CD4-positive, alpha-beta T cell treated with Interleukin-1 beta for 1 hour (primary cell): Measurements from ENCODE around the gene CARD11.
"Not testable (repeated sequence)": the region's sequence is repeated elsewhere in the genome, so short reads cannot be mapped to it uniquely, and the experiment has no call there.

Source experiments
- DNase-seq, 2 donors: peaks; one replicate each; pipeline ENCODE4 v3.0.0-alpha.2; 2020 to 2022

CARD11 gene

GRCh38 chr7:3063016-3063753 is 19.5 kb upstream of the CARD11 start:
- DNase-seq, result peak; percentile 51 to 68

GRCh38 chr7:3057066-3057420 is 13.4 kb upstream of the CARD11 start:
- no peak for DNase-seq

GRCh38 chr7:3056234-3057065 is 12.8 kb upstream of the CARD11 start:
- no peak for DNase-seq

GRCh38 chr7:3055626-3056025 is 12.0 kb upstream of the CARD11 start:
- DNase-seq, result no peak

- peak; percentile 60 to 62 for DNase-seq
Observed at GRCh38 chr7:3042861-3043489, 692 bp downstream of the CARD11 start.

- DNase-seq, result no peak
Observed at GRCh38 chr7:3041986-3042675, 1.5 kb downstream of the CARD11 start.

GRCh38 chr7:3039787-3040186 is 3.9 kb downstream of the CARD11 start:
- DNase-seq, result no peak

- DNase-seq, result not testable (repeated sequence)
Observed at GRCh38 chr7:3038011-3038410, 5.7 kb downstream of the CARD11 start.

- no peak for DNase-seq
Observed at GRCh38 chr7:3037259-3037658, 6.4 kb downstream of the CARD11 start.

GRCh38 chr7:3034591-3035150 is 9.0 kb downstream of the CARD11 start:
- DNase-seq, result no peak

GRCh38 chr7:3033581-3033980 is 10.1 kb downstream of the CARD11 start:
- DNase-seq, result no peak

GRCh38 chr7:3033136-3033535 is 10.5 kb downstream of the CARD11 start:
- DNase-seq, result no peak

- no peak for DNase-seq
Observed at GRCh38 chr7:3032256-3032655, 11.4 kb downstream of the CARD11 start.

- DNase-seq, result no peak
Observed at GRCh38 chr7:3029138-3029537, 14.5 kb downstream of the CARD11 start.

GRCh38 chr7:3028758-3029093 is 14.9 kb downstream of the CARD11 start:
- DNase-seq, result no peak

- DNase-seq, result no peak
Observed at GRCh38 chr7:3028071-3028757, 15.5 kb downstream of the CARD11 start.

GRCh38 chr7:3027005-3027845 is 16.4 kb downstream of the CARD11 start:
- DNase-seq, result no peak

- DNase-seq, result no peak
Observed at GRCh38 chr7:3025616-3026015, 18.1 kb downstream of the CARD11 start.

GRCh38 chr7:3021825-3022224 is 21.8 kb downstream of the CARD11 start:
- no peak for DNase-seq

- not testable (repeated sequence) for DNase-seq
Observed at GRCh38 chr7:3021224-3021623, 22.4 kb downstream of the CARD11 start.

GRCh38 chr7:3020416-3020815 is 23.3 kb downstream of the CARD11 start:
- DNase-seq, result no peak
